Measurements from ENCODE around the gene RGS3.

RGS3 gene

GRCh38 chr9:113477058-113477457 is 13.5 kb downstream of the RGS3 start:
- H3K4me1 ChIP-seq (ENCODE audit: insufficient read depth, poor library complexity, severe bottlenecking) = no peaks in the 10 kb centered on the region
- TF ChIP-seq CTCF (IDR thresholded peaks at IDR 0.05; ENCODE audit: poor library complexity, severe bottlenecking) = no peak
- DNase-seq (ENCODE audit: low spot score) (no peak), ATAC-seq (ENCODE audit: low read depth) (no peak)
- H3K4me3 ChIP-seq (ENCODE audit: severe bottlenecking) = no peak overlapping the region
- H3K36me3 ChIP-seq (ENCODE audit: low read depth) = no peaks in the 10 kb centered on the region
- H3K9me3 ChIP-seq (ENCODE audit: severe bottlenecking) = no peaks in the 10 kb centered on the region
- H3K27me3 ChIP-seq (ENCODE audit: insufficient read depth, poor library complexity, severe bottlenecking) = no peaks in the 10 kb centered on the region
- no peak overlapping the region for H3K27ac ChIP-seq (ENCODE audit: poor library complexity, severe bottlenecking)

GRCh38 chr9:113477661-113478060 is 14.1 kb downstream of the RGS3 start:
- H3K4me1 ChIP-seq (ENCODE audit: insufficient read depth, poor library complexity, severe bottlenecking) = no peaks in the 10 kb centered on the region
- no peaks in the 10 kb centered on the region for H3K27me3 ChIP-seq (ENCODE audit: insufficient read depth, poor library complexity, severe bottlenecking)
- no peaks in the 10 kb centered on the region for H3K9me3 ChIP-seq (ENCODE audit: severe bottlenecking)
- ATAC-seq (ENCODE audit: low read depth) (no peak), DNase-seq (ENCODE audit: low spot score) (no peak)
- H3K4me3 ChIP-seq (ENCODE audit: severe bottlenecking) = no peak overlapping the region
- TF ChIP-seq CTCF (IDR thresholded peaks at IDR 0.05; ENCODE audit: poor library complexity, severe bottlenecking) = no peak
- H3K36me3 ChIP-seq (ENCODE audit: low read depth) = no peaks in the 10 kb centered on the region
- H3K27ac ChIP-seq (ENCODE audit: poor library complexity, severe bottlenecking) = no peak overlapping the region

- Histone ChIP-seq H3K27ac (ENCODE audit: poor library complexity, severe bottlenecking) (no peak overlapping the region), H3K36me3 (ENCODE audit: low read depth) (no peaks in the 10 kb centered on the region), H3K9me3 (ENCODE audit: severe bottlenecking) (no peaks in the 10 kb centered on the region), H3K4me3 (ENCODE audit: severe bottlenecking) (no peak overlapping the region), H3K27me3 (ENCODE audit: insufficient read depth, poor library complexity, severe bottlenecking) (no peaks in the 10 kb centered on the region), H3K4me1 (ENCODE audit: insufficient read depth, poor library complexity, severe bottlenecking) (no peaks in the 10 kb centered on the region)
- no peak for DNase-seq (ENCODE audit: low spot score)
- no peak for ATAC-seq (ENCODE audit: low read depth)
- no peak for TF ChIP-seq CTCF (IDR thresholded peaks at IDR 0.05; ENCODE audit: poor library complexity, severe bottlenecking)
These were observed 15.7 kb downstream of the RGS3 start for GRCh38 chr9:113479174-113479621.

GRCh38 chr9:113480612-113481011 is 17.1 kb downstream of the RGS3 start:
- Histone ChIP-seq H3K27ac (ENCODE audit: poor library complexity, severe bottlenecking) (no peak overlapping the region), H3K36me3 (ENCODE audit: low read depth) (no peaks in the 10 kb centered on the region), H3K27me3 (ENCODE audit: insufficient read depth, poor library complexity, severe bottlenecking) (no peaks in the 10 kb centered on the region), H3K4me3 (ENCODE audit: severe bottlenecking) (no peak overlapping the region), H3K4me1 (ENCODE audit: insufficient read depth, poor library complexity, severe bottlenecking) (peaks cover 6% of the 10 kb centered on the region), H3K9me3 (ENCODE audit: severe bottlenecking) (no peaks in the 10 kb centered on the region)
- DNase-seq (ENCODE audit: low spot score) = no peak
- ATAC-seq (ENCODE audit: low read depth) = no peak
- TF ChIP-seq CTCF (IDR thresholded peaks at IDR 0.05; ENCODE audit: poor library complexity, severe bottlenecking) = no peak

- Histone ChIP-seq H3K36me3 (ENCODE audit: low read depth) (no peaks in the 10 kb centered on the region), H3K4me1 (ENCODE audit: insufficient read depth, poor library complexity, severe bottlenecking) (peaks cover 6% of the 10 kb centered on the region), H3K27ac (ENCODE audit: poor library complexity, severe bottlenecking) (no peak overlapping the region), H3K27me3 (ENCODE audit: insufficient read depth, poor library complexity, severe bottlenecking) (no peaks in the 10 kb centered on the region), H3K9me3 (ENCODE audit: severe bottlenecking) (no peaks in the 10 kb centered on the region), H3K4me3 (ENCODE audit: severe bottlenecking) (no peak overlapping the region)
- ATAC-seq (ENCODE audit: low read depth) (no peak), DNase-seq (ENCODE audit: low spot score) (no peak)
- TF ChIP-seq CTCF (IDR thresholded peaks at IDR 0.05; ENCODE audit: poor library complexity, severe bottlenecking) = no peak
These were observed 17.8 kb downstream of the RGS3 start for GRCh38 chr9:113481176-113481787.

All from RWPE2 (cell line).